Measurements from ENCODE around the gene ST3GAL4.

- TF ChIP-seq POLR2A (IDR thresholded peaks at IDR 0.05), result no peak
- no peak for TF ChIP-seq CTCF (IDR thresholded peaks at IDR 0.05)
- no peak for TF ChIP-seq POLR2AphosphoS5 (IDR thresholded peaks at IDR 0.05)
These were observed 11.1 kb upstream of the ST3GAL4 start for GRCh38 chr11:126344141-126345080.
